ENCODE measurements around the gene RAC2.

- TF ChIP-seq CTCF (IDR thresholded peaks at IDR 0.05) (no peak), EP300 (IDR thresholded peaks at IDR 0.05) (no peak), POLR2AphosphoS5 (IDR thresholded peaks at IDR 0.05) (no peak)
These were observed 20.0 kb downstream of the RAC2 start for GRCh38 chr22:37223965-37224551.

Measured in esophagus muscularis mucosa (tissue), 4 donors.